ENCODE measurements around the gene FAM81A. TPM values are rescaled to one million over a fixed set of nuclear protein-coding genes. Genes with fewer than 3 reads are reported as not detected.

Gene FAM81A
- total RNA-seq, 1 donor from 2014 or later: 0.49 TPM

DNA sequence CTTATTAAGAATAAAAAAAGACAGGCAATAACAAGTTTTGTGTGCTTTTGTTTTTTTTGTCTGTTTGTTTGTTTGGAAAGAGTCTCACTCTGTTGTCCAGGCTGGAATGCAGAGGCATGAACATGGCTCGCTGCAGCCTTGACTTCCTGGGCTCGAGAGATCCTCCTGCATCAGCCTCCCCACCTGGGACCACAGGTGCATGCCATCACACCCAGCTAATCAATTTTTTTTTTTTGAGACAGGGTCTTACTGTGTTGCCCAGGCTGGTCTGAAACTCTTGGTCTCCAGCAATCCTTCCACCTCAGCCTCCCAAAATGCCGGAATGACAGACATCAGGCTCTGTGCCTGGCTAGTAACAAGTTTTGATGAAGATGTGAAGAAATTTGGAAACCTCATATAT lies 100.5 kb downstream of the FAM81A start:
- intact Hi-C loops (cut with DNase I): no loop called here
- H3K9me3 ChIP-seq: no peaks in the 10 kb centered on the region
- H3K27ac ChIP-seq: no peak overlapping the region
- no peak overlapping the region for H3K4me3 ChIP-seq
- H3K27me3 ChIP-seq: no peaks in the 10 kb centered on the region
- H3K4me1 ChIP-seq: no peaks in the 10 kb centered on the region
- no peak for TF ChIP-seq POLR2AphosphoS5 (IDR thresholded peaks at IDR 0.05; ENCODE audit: insufficient read depth in 1 of 2, low read depth in 1 of 2)
- H3K36me3 ChIP-seq: no peaks in the 10 kb centered on the region
- DNase-seq (ENCODE audit: extremely low spot score in 2 of 2): no peak

DNA sequence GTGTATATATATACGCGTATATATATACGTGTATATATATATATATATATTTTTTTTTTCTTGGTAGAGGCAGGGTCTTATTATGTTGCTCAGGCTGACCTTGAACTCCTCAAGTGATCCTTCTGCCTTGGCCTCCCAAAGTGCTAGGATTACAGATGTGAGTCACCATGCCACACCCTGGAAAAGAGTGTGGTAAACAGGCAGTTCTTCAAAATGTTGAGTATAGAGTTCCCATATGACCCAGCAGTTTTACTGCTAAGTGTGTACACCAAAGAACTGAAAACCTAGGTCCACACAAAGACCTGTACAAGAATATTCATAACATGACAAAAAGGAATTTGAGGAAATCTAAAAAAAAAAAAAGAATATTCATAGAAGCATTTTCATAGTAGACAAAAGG lies 101.8 kb downstream of the FAM81A start:
- Histone ChIP-seq H3K4me1 (no peaks in the 10 kb centered on the region), H3K36me3 (no peaks in the 10 kb centered on the region), H3K27me3 (no peaks in the 10 kb centered on the region), H3K9me3 (no peaks in the 10 kb centered on the region), H3K4me3 (no peak overlapping the region), H3K27ac (no peak overlapping the region)
- DNase-seq (ENCODE audit: extremely low spot score in 2 of 2): no peak
- TF ChIP-seq, protein P1, sequence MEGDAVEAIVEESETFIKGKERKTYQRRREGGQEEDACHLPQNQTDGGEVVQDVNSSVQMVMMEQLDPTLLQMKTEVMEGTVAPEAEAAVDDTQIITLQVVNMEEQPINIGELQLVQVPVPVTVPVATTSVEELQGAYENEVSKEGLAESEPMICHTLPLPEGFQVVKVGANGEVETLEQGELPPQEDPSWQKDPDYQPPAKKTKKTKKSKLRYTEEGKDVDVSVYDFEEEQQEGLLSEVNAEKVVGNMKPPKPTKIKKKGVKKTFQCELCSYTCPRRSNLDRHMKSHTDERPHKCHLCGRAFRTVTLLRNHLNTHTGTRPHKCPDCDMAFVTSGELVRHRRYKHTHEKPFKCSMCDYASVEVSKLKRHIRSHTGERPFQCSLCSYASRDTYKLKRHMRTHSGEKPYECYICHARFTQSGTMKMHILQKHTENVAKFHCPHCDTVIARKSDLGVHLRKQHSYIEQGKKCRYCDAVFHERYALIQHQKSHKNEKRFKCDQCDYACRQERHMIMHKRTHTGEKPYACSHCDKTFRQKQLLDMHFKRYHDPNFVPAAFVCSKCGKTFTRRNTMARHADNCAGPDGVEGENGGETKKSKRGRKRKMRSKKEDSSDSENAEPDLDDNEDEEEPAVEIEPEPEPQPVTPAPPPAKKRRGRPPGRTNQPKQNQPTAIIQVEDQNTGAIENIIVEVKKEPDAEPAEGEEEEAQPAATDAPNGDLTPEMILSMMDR (IDR thresholded peaks at IDR 0.05): no peak
- TF ChIP-seq POLR2A (IDR thresholded peaks at IDR 0.05): no peak
- TF ChIP-seq POLR2AphosphoS5 (IDR thresholded peaks at IDR 0.05; ENCODE audit: insufficient read depth in 1 of 2, low read depth in 1 of 2): no peak
- intact Hi-C loops (cut with DNase I): no loop called here

DNA sequence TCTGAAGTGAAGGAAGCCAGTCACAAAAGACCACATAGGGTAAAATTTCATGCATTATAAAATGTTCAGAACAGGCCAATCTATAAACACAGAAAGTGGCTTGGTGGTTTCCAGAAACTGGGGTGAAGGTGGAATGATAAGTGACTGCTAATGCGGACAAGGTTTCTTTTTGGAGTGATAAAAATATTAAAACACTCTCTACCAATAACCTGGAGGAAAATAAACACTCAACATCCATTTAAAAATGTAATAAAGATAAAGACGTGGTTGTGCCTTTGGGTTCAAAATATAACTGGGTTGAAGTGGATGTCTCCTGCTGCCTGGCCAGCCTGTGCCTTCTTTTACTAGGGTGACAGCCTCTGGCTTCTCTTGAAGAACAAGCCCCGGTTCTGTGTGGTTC lies 102.7 kb downstream of the FAM81A start:
- Histone ChIP-seq H3K4me1 (no peaks in the 10 kb centered on the region), H3K4me3 (no peak overlapping the region), H3K36me3 (no peaks in the 10 kb centered on the region), H3K9me3 (no peaks in the 10 kb centered on the region), H3K27ac (no peak overlapping the region), H3K27me3 (no peaks in the 10 kb centered on the region)
- no peak for DNase-seq (ENCODE audit: extremely low spot score in 2 of 2)
- TF ChIP-seq POLR2AphosphoS5 (IDR thresholded peaks at IDR 0.05; ENCODE audit: insufficient read depth in 1 of 2, low read depth in 1 of 2) (no peak), POLR2A (IDR thresholded peaks at IDR 0.05) (no peak)
- TF ChIP-seq, protein P1 (IDR thresholded peaks at IDR 0.05): no peak
- intact Hi-C loops (cut with DNase I): no loop called here

DNA sequence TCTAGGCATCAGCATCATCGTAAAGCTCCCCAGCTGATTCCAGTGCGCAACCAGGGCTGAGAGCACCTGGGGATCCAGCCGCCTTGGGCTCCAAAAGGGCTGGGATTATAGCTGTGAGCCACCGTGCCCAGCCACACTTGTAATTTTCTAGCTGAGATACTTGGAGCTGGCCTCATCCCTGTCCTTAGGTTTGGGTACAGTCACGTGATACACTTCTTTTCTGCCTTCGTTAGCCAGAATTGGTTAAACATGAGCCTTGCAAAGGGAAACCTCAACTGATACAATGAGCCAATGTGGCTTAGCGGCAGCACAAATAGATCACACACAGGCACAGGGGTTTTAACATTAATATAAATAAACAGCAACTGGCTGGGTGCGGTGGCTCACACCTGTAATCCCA lies 103.8 kb downstream of the FAM81A start:
- TF ChIP-seq POLR2AphosphoS5 (IDR thresholded peaks at IDR 0.05; ENCODE audit: insufficient read depth in 1 of 2, low read depth in 1 of 2): no peak
- TF ChIP-seq POLR2A (IDR thresholded peaks at IDR 0.05): no peak
- TF ChIP-seq, protein P1 (IDR thresholded peaks at IDR 0.05): no peak
- Histone ChIP-seq H3K27me3 (no peaks in the 10 kb centered on the region), H3K27ac (no peak overlapping the region), H3K4me3 (no peak overlapping the region), H3K4me1 (no peaks in the 10 kb centered on the region), H3K36me3 (no peaks in the 10 kb centered on the region), H3K9me3 (no peaks in the 10 kb centered on the region)
- intact Hi-C loops (cut with DNase I): no loop called here
- DNase-seq (ENCODE audit: extremely low spot score in 2 of 2): no peak

DNA sequence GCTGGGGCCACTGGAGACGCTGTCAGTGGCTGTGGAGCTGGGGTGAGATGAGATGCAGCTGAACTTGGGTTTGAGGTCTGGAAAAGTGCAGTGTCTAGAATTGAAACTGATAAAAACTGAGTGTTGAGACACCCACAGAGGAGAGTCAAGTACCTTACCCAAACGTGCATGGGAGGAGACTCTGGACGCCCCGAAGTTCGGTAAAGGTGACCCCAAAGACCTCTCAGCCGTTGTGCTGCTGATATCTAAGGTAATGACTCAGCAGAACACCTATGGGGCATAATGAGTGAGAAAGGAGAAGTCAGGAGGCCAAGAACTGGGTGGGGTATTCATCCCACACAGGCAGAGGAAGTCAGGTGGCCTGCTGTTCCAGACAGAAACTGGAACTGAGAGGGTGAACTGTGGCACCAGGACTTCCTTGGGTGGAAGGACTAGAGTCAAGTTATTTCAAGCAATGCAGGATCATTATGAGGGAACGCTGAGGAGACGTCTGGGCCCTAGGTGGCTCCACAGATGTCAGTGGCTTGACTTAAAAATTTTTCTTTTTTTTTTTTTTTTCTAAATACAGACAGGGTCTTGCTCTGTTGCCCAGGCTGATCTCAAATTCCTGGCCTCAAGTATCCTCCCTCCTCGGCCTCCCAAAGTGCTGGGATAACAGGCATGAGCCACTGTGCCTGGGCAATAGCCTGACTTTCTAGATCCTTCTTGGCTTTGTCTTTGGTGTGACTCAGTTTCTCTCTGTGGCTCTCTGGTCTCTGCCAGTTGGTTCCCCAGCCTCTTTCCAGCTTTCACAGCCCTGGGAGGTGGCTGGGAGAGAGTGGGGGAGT lies 105.9 kb downstream of the FAM81A start:
- no peaks in the 10 kb centered on the region for H3K27me3 ChIP-seq
- no peak for DNase-seq (ENCODE audit: extremely low spot score in 2 of 2)

More for the DNA sequence above, 105.9 kb downstream of the FAM81A start:
- Histone ChIP-seq H3K4me3 (no peak overlapping the region), H3K4me1 (no peaks in the 10 kb centered on the region), H3K27ac (no peak overlapping the region), H3K36me3 (no peaks in the 10 kb centered on the region), H3K9me3 (no peaks in the 10 kb centered on the region)
- TF ChIP-seq POLR2A (IDR thresholded peaks at IDR 0.05) (no peak), POLR2AphosphoS5 (IDR thresholded peaks at IDR 0.05; ENCODE audit: insufficient read depth in 1 of 2, low read depth in 1 of 2) (no peak)
- TF ChIP-seq, protein P1 (IDR thresholded peaks at IDR 0.05): no peak
- intact Hi-C loops (cut with DNase I): no loop called here
